Choroid plexus epithelial cell (primary cell): Measurements from ENCODE around the gene PRKCA.
"Not testable (repeated sequence)": the region's sequence is repeated elsewhere in the genome, so short reads cannot be mapped to it uniquely, and the experiment has no call there.

Source experiments
- DNase-seq: peaks from one replicate; pipeline ENCODE4 v3.0.0-alpha.2; 2010; ENCODE audit warnings: low read depth
- H3K4me3 ChIP-seq: 2 replicates; pipeline ENCODE4 v1.5.1; 2011; ENCODE audit warnings: low read depth, mild to moderate bottlenecking, control low read depth, low read length, moderate library complexity
- TF ChIP-seq, protein P1 (sequence below): conservative IDR thresholded peaks from 2 replicates; pipeline ENCODE4 v1.5.1; 2011; ENCODE audit warnings: low read depth, mild to moderate bottlenecking, control low read depth, inconsistent platforms, low read length, moderate library complexity

The PRKCA gene

GRCh38 chr17:66344473-66344872 lies 42.1 kb downstream of the PRKCA start:
- no peak overlapping the region for H3K4me3 ChIP-seq
- no peak for DNase-seq
- TF ChIP-seq, protein P1, sequence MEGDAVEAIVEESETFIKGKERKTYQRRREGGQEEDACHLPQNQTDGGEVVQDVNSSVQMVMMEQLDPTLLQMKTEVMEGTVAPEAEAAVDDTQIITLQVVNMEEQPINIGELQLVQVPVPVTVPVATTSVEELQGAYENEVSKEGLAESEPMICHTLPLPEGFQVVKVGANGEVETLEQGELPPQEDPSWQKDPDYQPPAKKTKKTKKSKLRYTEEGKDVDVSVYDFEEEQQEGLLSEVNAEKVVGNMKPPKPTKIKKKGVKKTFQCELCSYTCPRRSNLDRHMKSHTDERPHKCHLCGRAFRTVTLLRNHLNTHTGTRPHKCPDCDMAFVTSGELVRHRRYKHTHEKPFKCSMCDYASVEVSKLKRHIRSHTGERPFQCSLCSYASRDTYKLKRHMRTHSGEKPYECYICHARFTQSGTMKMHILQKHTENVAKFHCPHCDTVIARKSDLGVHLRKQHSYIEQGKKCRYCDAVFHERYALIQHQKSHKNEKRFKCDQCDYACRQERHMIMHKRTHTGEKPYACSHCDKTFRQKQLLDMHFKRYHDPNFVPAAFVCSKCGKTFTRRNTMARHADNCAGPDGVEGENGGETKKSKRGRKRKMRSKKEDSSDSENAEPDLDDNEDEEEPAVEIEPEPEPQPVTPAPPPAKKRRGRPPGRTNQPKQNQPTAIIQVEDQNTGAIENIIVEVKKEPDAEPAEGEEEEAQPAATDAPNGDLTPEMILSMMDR: no peak

DNA sequence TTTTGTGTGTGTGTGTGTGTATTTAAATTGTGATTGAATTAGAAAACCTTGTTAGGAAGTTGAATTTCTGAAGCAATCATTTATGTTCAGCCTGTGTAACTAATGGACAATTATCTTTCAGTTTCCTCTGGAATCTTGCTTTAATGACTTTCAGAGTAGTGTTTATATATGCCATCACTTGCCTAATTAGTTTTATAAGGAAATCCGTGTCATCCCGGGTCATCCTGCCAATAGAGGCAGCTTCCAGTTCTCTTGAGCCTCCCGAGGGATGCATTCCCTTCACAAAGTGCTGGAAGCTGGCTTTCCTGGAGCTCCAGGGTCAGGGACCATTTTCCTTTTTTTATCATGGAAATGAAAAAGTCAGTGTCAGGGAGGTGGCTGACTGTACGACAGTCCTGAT lies 42.9 kb downstream of the PRKCA start:
- TF ChIP-seq, protein P1: no peak
- DNase-seq: no peak
- H3K4me3 ChIP-seq: no peak overlapping the region

DNA sequence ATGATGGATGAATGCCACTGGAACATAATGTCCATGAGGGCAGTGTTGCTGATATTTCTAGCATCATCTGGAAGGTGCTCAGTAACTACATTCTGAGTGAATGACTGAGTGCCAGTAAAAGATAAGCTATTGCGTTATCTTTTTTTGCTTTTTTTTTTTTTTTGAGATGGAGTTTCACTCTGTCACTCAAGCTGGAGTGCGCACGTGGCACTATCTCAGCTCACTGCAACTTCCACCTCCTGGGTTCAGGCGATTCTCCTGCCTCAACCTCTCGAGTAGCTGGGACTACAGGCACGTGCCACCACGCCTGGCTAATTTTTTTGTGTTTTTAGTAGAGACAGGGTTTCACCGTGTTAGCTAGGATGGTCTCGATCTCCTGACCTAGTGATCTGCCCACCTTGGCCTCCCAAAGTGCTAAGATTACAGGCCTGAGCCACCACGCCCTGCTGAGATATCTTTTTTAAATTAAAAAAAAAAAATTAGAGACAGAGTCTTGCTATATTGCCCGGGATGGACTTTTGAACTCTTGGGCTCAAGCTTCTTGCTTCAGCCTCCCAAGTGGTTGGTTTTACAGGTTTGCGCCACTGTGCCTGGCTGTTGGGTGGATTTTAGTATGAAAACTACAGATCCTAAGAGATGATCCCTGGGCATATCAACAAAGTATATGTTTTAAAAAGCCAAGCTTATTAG lies 43.7 kb downstream of the PRKCA start:
- not testable (repeated sequence) for DNase-seq, H3K4me3 ChIP-seq

DNA sequence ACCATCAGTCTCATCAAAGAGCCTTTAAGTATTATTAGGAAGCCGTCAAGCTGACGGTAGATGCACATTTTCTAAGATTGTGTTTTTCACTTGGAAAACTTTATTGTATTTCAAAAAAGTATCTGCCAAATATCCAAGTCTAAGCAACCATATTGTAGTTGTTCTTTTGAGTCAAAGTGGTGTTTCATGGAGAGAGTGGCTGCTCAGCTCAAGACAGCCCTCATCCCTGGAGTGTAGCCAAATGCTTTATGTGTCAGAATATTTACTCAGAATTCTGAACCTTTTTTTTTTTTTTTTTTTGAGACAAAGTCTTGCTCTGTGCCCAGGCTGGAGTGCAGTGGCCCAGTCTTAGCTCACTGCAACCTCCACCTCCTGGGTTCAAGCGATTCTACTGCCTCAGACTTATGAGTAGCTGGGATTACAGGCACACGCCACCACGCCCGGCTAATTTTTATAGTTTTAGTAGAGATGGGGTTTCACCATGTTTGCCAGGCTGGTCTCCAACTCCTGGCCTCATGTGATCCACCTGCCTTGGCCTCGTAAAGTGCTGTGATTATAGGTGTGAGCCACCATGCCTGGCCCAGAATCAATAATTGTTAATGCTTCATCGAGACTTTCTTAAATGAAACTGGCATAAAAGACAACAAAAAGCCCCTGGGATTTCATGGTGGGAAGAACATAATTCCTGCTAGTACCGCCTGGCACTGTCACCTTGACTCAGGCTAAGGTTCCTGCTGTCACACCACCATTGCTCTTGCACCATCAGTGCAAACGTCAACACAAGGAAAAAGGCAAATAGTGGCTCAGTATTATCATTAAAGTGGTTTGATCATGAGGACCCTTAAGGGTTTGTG lies 45.5 kb downstream of the PRKCA start:
- TF ChIP-seq, protein P1: no peak
- peak; percentile 43 for DNase-seq

GRCh38 chr17:66348584-66349165 lies 46.3 kb downstream of the PRKCA start:
- TF ChIP-seq, protein P1: peak; percentile 6
- H3K4me3 ChIP-seq: no peak overlapping the region
- DNase-seq: peak; percentile 84

More for the DNA sequence above, 45.5 kb downstream of the PRKCA start:
- no peak overlapping the region for H3K4me3 ChIP-seq

- TF ChIP-seq, protein P1: no peak
- DNase-seq: no peak
- no peak overlapping the region for H3K4me3 ChIP-seq
Measured at GRCh38 chr17:66349521-66350254, 47.3 kb downstream of the PRKCA start.

DNA sequence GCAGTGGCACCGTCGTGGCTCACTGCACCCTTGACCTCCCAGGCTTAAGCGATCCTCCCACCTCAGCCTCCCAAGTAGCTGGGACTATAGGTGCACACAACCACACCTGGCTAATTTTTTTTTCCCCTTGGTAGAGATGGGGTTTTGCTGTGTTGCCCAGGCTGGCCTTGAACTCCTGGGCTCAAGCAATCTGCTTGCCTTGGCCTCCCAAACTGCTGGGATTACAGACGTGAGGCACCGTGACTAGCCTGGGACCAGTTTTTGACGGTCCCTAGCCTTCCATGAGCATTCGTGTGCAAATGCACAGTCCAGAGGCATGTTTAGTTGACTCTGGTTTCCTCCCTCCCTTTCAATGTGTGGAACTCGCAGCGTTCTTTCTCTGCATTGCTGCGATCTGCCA lies 48.2 kb downstream of the PRKCA start:
- H3K4me3 ChIP-seq, DNase-seq: not testable (repeated sequence)
